GM12864 (cell line): ENCODE data around the gene ID4.
A peak's percentile ranks its signal among the peaks of the same experiment; 100 is the strongest.

ENCODE experiments used
- DNase-seq: peaks from one replicate; pipeline ENCODE4 v3.0.0-alpha.2; 2011; ENCODE audit warnings: low read depth
- H3K4me3 ChIP-seq: 2 replicates; pipeline ENCODE4 v1.5.1; 2011; ENCODE audit warnings: mild to moderate bottlenecking, low read depth, low read length, control low read depth
- CTCF ChIP-seq: IDR thresholded peaks from 2 replicates; pipeline ENCODE4 v1.5.1; 2011; ENCODE audit warnings: low read depth, mild to moderate bottlenecking, moderate library complexity, low read length, control low read depth, inconsistent platforms; ENCODE audit errors: missing control alignments

The ID4 gene

GRCh38 chr6:19845266-19846041, 8.3 kb downstream of the ID4 start:
- H3K4me3 ChIP-seq = no peak overlapping the region
- DNase-seq = no peak
- no peak for TF ChIP-seq CTCF

- no peak for TF ChIP-seq CTCF
- DNase-seq = no peak
- H3K4me3 ChIP-seq = no peak overlapping the region
These were observed 11.4 kb downstream of the ID4 start for GRCh38 chr6:19848465-19849029.

DNA sequence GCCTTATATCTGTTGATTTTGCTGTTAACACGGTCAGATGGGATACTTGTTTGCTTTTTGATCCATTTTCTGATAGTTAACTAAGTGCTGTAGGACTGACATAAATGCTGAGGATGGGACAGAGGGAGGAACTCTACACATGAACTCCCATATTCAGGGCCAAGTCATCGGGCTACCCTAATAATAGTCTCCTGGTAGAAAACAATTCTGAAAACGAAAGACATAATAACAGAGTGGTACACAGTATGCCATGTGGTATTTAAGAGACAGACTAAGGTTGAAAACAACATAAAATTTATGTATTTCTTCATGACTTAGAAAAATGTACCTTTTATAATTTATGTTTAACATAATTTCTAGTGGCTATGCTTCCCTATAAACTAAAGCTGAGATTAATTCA, 12.0 kb downstream of the ID4 start:
- TF ChIP-seq CTCF = no peak

DNA sequence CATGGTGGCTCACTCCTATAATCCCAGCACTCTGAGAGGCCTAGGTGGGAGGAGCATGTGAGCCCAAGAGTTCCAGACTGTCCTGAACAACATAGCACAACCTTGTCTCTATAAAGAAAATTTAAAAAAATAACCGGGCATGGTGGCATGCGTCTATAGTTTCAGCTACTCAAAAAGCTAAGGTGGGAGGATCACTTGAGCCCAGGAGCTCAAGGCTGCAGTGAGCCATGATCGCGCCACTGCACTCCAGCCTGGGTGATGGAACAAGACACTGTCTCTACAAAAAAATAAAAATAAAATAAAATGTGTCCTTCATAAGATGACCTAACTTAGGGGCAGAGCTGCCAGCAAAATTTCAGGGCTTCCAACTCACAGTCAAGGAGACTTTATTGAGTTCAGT, 12.6 kb downstream of the ID4 start:
- no peak for DNase-seq
- H3K4me3 ChIP-seq = no peak overlapping the region
- no peak for TF ChIP-seq CTCF

More for the DNA sequence above, 12.0 kb downstream of the ID4 start:
- H3K4me3 ChIP-seq = no peak overlapping the region
- DNase-seq = no peak

- H3K4me3 ChIP-seq = no peak overlapping the region
- DNase-seq = no peak
- peak; percentile 55 for TF ChIP-seq CTCF
These were observed 14.3 kb downstream of the ID4 start for GRCh38 chr6:19851241-19852089.

DNA sequence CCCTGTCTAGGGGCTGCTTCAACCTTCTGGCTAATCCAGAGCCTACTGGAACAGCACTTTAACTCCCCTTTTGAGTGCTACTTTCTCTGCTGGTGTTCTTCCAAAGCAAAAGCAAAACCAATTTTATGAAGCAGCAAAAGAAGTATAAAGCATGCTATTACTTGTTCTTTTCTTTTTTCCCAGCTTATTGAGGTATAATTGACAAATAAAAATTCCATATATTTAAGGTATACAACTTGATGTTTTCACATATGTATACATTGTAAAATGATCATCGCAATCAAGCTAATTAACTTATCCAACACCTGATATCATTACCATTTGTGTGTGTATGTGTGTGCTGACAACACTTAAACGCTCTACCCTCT, 14.9 kb downstream of the ID4 start:
- DNase-seq = no peak
- TF ChIP-seq CTCF = no peak
- no peak overlapping the region for H3K4me3 ChIP-seq
